ENCODE data around the gene CTU2. TPM values are rescaled to one million over a fixed set of nuclear protein-coding genes. Genes with fewer than 3 reads are reported as not detected.

The CTU2 gene
- total and polyA plus RNA-seq, 9 of the 15 experiments (the other 6 are each of a cell fraction or from before 2014, with no cell fraction given), result 1.3 to 105 (median 23.2) TPM

- no peak for FAIRE-seq
- Histone ChIP-seq H3K27ac (ENCODE audit: extremely low read depth, low read depth, low read length) (no peak overlapping the region), H4K20me1 (replicated peaks; ENCODE audit: control insufficient read depth, insufficient read depth, low read length) (peaks cover 21% of the 10 kb centered on the region), H3K4me1 (replicated peaks in 1 of 2; ENCODE audit: control insufficient read depth in 2 of 2, insufficient read depth in 2 of 2, low read length in 2 of 2) (peaks cover 0 to 80% of the 10 kb centered on the region in 2 experiments; a peak in 2 of 5 replicates), H3K79me2 (ENCODE audit: control insufficient read depth, insufficient read depth, low read length) (peaks cover 70% of the 10 kb centered on the region), H3K4me2 (ENCODE audit: insufficient read depth, low read length) (no peak overlapping the region), H3K9me1 (ENCODE audit: control insufficient read depth, insufficient read depth, low read length) (peaks cover 9% of the 10 kb centered on the region), H3K36me3 (ENCODE audit: control insufficient read depth, insufficient read depth, low read length) (peaks cover 80% of the 10 kb centered on the region; the same call in 2 of the 3 replicates), H3K9ac (ENCODE audit: insufficient read depth in 1 of 2, low read depth in 2 of 2, low read length in 2 of 2) (no peak overlapping the region; a peak in 1 of 4 replicates), H3K27me3 (ENCODE audit: control insufficient read depth in 2 of 2, insufficient read depth in 2 of 2, low read length in 2 of 2) (no peaks in the 10 kb centered on the region), H2AFZ (ENCODE audit: low read depth, low read length) (no peak overlapping the region), H3K9me3 (replicated peaks; ENCODE audit: control insufficient read depth, insufficient read depth, low read depth, low read length) (no peaks in the 10 kb centered on the region), H3K4me3 (no peak overlapping the region)
- TF ChIP-seq ZNF57 (CRISPR knock-in tag; IDR thresholded peaks at IDR 0.05) (no peak), POLR2G (IDR thresholded peaks at IDR 0.05; ENCODE audit: low read depth, low read length) (peak; percentile 52; the same call in 1 of the 2 replicates)
- DNase-seq (ENCODE audit: extremely low read depth in 1 of 4, low spot score in 3 of 4), result no peak
- intact Hi-C loops (cut with micrococcal nuclease), result loop anchor here (1.0 kb wide), 1 partner anchor 35 kb away; no protein-coding TSS in a partner anchor
- ChIA-PET POLR2A (interaction anchor here (1.1 to 2.2 kb wide), 2 partner anchors 21 to 35 kb away, joined by 3 to 5 read pairs; no protein-coding TSS in a partner anchor), CTCF (ENCODE audit: low intra/inter-chr PET ratio) (interaction anchor here (0.6 to 1.7 kb wide), 5 partner anchors 16 to 419 kb away, joined by 3 to 8 read pairs (median 3); partner anchors contain the start of gene PIEZO1)
- no peak for ATAC-seq
- WGBS (ENCODE audit: insufficient coverage, low coverage, missing lambda C conversion rate), result 88% methylated on average over 12 of the region's 12 CpGs
- in situ Hi-C loops (cut with MboI), result no loop called here
- no TSS peak for BruUV-seq (replicated peaks)
These were observed 42.1 kb downstream of the CTU2 start for GRCh38 chr16:88748364-88748763.

- peaks cover 71% of the 10 kb centered on the region for H3K79me2 ChIP-seq (ENCODE audit: control insufficient read depth, insufficient read depth, low read length)
- in situ Hi-C loops (cut with MboI), result no loop called here
- CTCF ChIA-PET (ENCODE audit: low intra/inter-chr PET ratio), result interaction anchor here (0.7 kb wide), 1 partner anchor 418 kb away, joined by 3 read pairs; no protein-coding TSS in a partner anchor
These were observed 43.1 kb downstream of the CTU2 start for GRCh38 chr16:88749358-88749757.

More at GRCh38 chr16:88749358-88749757, 43.1 kb downstream of the CTU2 start:
- H2AFZ ChIP-seq (ENCODE audit: low read depth, low read length), result no peak overlapping the region
- intact Hi-C loops (cut with micrococcal nuclease), result no loop called here
- no peaks in the 10 kb centered on the region for H3K9me3 ChIP-seq (replicated peaks; ENCODE audit: control insufficient read depth, insufficient read depth, low read depth, low read length)
- H3K4me3 ChIP-seq, result no peak overlapping the region
- DNase-seq (ENCODE audit: extremely low read depth in 1 of 4, low spot score in 3 of 4) (no peak), ATAC-seq (no peak), FAIRE-seq (no peak)
- no peak overlapping the region; the same call in 2 of the 3 replicates for H3K27ac ChIP-seq (ENCODE audit: extremely low read depth, low read depth, low read length)
- WGBS (ENCODE audit: insufficient coverage, low coverage, missing lambda C conversion rate), result 97% methylated on average over 26 of the region's 26 CpGs
- peaks cover 80% of the 10 kb centered on the region; the same call in 2 of the 3 replicates for H3K36me3 ChIP-seq (ENCODE audit: control insufficient read depth, insufficient read depth, low read length)
- POLR2A ChIA-PET, result interaction anchor here (0.8 to 2.2 kb wide), 3 partner anchors 9 to 34 kb away, joined by 3 to 5 read pairs (median 4); no protein-coding TSS in a partner anchor
- no peaks in the 10 kb centered on the region for H3K27me3 ChIP-seq (ENCODE audit: control insufficient read depth in 2 of 2, insufficient read depth in 2 of 2, low read length in 2 of 2)
- no peak overlapping the region for H3K4me2 ChIP-seq (ENCODE audit: insufficient read depth, low read length)
- peaks cover 22% of the 10 kb centered on the region for H4K20me1 ChIP-seq (replicated peaks; ENCODE audit: control insufficient read depth, insufficient read depth, low read length)
- peaks cover 6% of the 10 kb centered on the region for H3K9me1 ChIP-seq (ENCODE audit: control insufficient read depth, insufficient read depth, low read length)
- H3K4me1 ChIP-seq (replicated peaks in 1 of 2; ENCODE audit: control insufficient read depth in 2 of 2, insufficient read depth in 2 of 2, low read length in 2 of 2), result peaks cover 0 to 80% of the 10 kb centered on the region in 2 experiments; a peak in 2 of 5 replicates
- BruUV-seq (replicated peaks), result no TSS peak
- no peak overlapping the region for H3K9ac ChIP-seq (ENCODE audit: insufficient read depth in 1 of 2, low read depth in 2 of 2, low read length in 2 of 2)
- 0 out of 2 replicates have a peak, but pooled peaks have one; percentile 55 for TF ChIP-seq HNRNPL (IDR thresholded peaks at IDR 0.05; ENCODE audit: low read depth, low read length)
- TF ChIP-seq, protein P1, sequence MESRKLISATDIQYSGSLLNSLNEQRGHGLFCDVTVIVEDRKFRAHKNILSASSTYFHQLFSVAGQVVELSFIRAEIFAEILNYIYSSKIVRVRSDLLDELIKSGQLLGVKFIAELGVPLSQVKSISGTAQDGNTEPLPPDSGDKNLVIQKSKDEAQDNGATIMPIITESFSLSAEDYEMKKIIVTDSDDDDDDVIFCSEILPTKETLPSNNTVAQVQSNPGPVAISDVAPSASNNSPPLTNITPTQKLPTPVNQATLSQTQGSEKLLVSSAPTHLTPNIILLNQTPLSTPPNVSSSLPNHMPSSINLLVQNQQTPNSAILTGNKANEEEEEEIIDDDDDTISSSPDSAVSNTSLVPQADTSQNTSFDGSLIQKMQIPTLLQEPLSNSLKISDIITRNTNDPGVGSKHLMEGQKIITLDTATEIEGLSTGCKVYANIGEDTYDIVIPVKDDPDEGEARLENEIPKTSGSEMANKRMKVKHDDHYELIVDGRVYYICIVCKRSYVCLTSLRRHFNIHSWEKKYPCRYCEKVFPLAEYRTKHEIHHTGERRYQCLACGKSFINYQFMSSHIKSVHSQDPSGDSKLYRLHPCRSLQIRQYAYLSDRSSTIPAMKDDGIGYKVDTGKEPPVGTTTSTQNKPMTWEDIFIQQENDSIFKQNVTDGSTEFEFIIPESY (CRISPR knock-in tag; IDR thresholded peaks at IDR 0.05), result peak; percentile 99
- TF ChIP-seq NELFE (IDR thresholded peaks at IDR 0.05; ENCODE audit: insufficient read depth, insufficient read length), result no peak
- peak; percentile 58; the same call in 1 of the 2 replicates for TF ChIP-seq POLR2G (IDR thresholded peaks at IDR 0.05; ENCODE audit: low read depth, low read length)
- peak; percentile 28 for TF ChIP-seq FIP1L1 (IDR thresholded peaks at IDR 0.05; ENCODE audit: low read depth, low read length, poor library complexity, severe bottlenecking)
- no peak for TF ChIP-seq SNRNP70 (optimal IDR thresholded peaks at IDR 0.05; ENCODE audit: low read depth, low read length)
